HCT116 (cell line): Measurements from ENCODE around the gene GFPT2. TPM values are rescaled to one million over a fixed set of nuclear protein-coding genes. Genes with fewer than 3 reads are reported as not detected.

Source experiments
- ATAC-seq: fragments of 200-7000 bp; cut with Tn5 transposase; 2 replicates; pipeline ENCODE4 v1.9.1; 2020; ENCODE audit warnings: mild to moderate bottlenecking, moderate library complexity
- BruUV-seq: library from RNA; stranded (reverse); fragments of 400-500 nt; replicated peaks from 2 replicates; lab custom pipeline; 2021; lab: Mats Ljungman, UMichigan
- CTCF ChIA-PET: fragments of 300-600 bp; sonication (Branson Sonifier 250); formaldehyde crosslinking; loops from one replicate; lab custom pipeline; 2021; ENCODE audit warnings: antibody characterized with exemption; lab: Charles Lee
- POLR2A ChIA-PET: fragments of 300-600, 350-600 bp; sonication (Branson Sonifier 250); formaldehyde crosslinking; loops from one replicate; lab custom pipeline; 2021; ENCODE audit warnings: antibody characterized with exemption; lab: Charles Lee
- RAD21 ChIA-PET, 2 experiments: fragments of 300-600 bp; sonication (Branson Sonifier 250); formaldehyde crosslinking; loops; one replicate each; lab custom pipeline; 2023; ENCODE audit warnings: low total read pairs in 2 of 2; ENCODE audit not compliant: uncharacterized antibody in 2 of 2, unreplicated experiment in 2 of 2, low non-redundant PET in 1 of 2; lab: Charles Lee
- DNase-seq: peaks from one replicate; pipeline ENCODE4 v3.0.0-alpha.2; 2010; ENCODE audit warnings: low read depth, low spot score
- H2AFZ ChIP-seq: fragments of 200-600 bp; shearing (Covaris generic), sonication (generic); 2 replicates; pipeline ENCODE4 v1.6.1; 2017; ENCODE audit warnings: low read depth, mixed run types, mixed read lengths, antibody characterized with exemption, low read length; ENCODE audit not compliant: poor library complexity, severe bottlenecking
- H3K27ac ChIP-seq: 2 replicates; pipeline ENCODE4 v1.5.1; 2012; ENCODE audit warnings: low read depth, low read length
- H3K27me3 ChIP-seq: fragments of 200-600 bp; sonication (generic); 2 replicates; pipeline ENCODE4 v1.6.1; 2016; ENCODE audit warnings: mixed run types, low read length, mixed read lengths; ENCODE audit not compliant: insufficient read depth
- H3K36me3 ChIP-seq, 2 experiments: fragments of 200-500 bp in 1 of 2; fragments of 200-600 bp in 1 of 2; sonication (Bioruptor generic) in 1 of 2; sonication (generic) in 1 of 2; 2 replicates each; pipeline versions ENCODE4 v1.5.1 to v1.6.1; 2014 to 2016; ENCODE audit warnings: low read length in 2 of 2, inconsistent platforms in 1 of 2, mixed read lengths in 1 of 2, mixed run types in 1 of 2; ENCODE audit not compliant: insufficient read depth in 2 of 2, control insufficient read depth in 1 of 2
- H3K4me1 ChIP-seq, 2 experiments: fragments of 200-600 bp in 1 of 2; sonication (generic) in 1 of 2; 2 replicates each; pipeline versions ENCODE4 v1.5.1 to v1.6.1; 2012 to 2017; ENCODE audit warnings: low read length in 2 of 2, inconsistent platforms in 1 of 2, mild to moderate bottlenecking in 1 of 2, mixed read lengths in 1 of 2, mixed run types in 1 of 2, moderate library complexity in 1 of 2; ENCODE audit not compliant: insufficient read depth in 2 of 2, control insufficient read depth in 1 of 2
- H3K4me2 ChIP-seq: fragments of 200-600 bp; sonication (generic); 2 replicates; pipeline ENCODE4 v1.6.1; 2017; ENCODE audit warnings: mixed run types, low read length, mixed read lengths
- H3K4me3 ChIP-seq, 2 experiments: fragments of 200-600 bp in 1 of 2; sonication (generic) in 1 of 2; replicated peaks in 1 of 2; 2 replicates each; pipeline ENCODE4 v1.5.1; 2011 to 2016; ENCODE audit warnings: low read length in 2 of 2, control low read depth in 1 of 2, low read depth in 1 of 2, mild to moderate bottlenecking in 1 of 2, mixed read lengths in 1 of 2, mixed run types in 1 of 2
- H3K79me2 ChIP-seq: fragments of 200-600 bp; sonication (generic); 2 replicates; pipeline ENCODE4 v1.6.1; 2017; ENCODE audit warnings: mild to moderate bottlenecking, mixed run types, low read length, moderate library complexity, mixed read lengths; ENCODE audit not compliant: insufficient read depth
- H3K9ac ChIP-seq: fragments of 200-600 bp; sonication (generic); 2 replicates; pipeline ENCODE4 v1.6.1; 2016; ENCODE audit warnings: low read length, mixed read lengths
- H3K9me2 ChIP-seq: fragments of 200-600 bp; sonication (generic), shearing (Covaris generic); 2 replicates; pipeline ENCODE4 v1.6.1; 2017; ENCODE audit warnings: mixed run types, mild to moderate bottlenecking, moderate library complexity; ENCODE audit not compliant: insufficient read depth
- H3K9me3 ChIP-seq, 2 experiments: fragments of 200-500 bp in 1 of 2; fragments of 200-600 bp in 1 of 2; sonication (Bioruptor generic) in 1 of 2; sonication (generic) in 1 of 2; 2 replicates each; pipeline ENCODE4 v1.6.1; 2014 to 2017; ENCODE audit warnings: low read length in 2 of 2, mixed read lengths in 2 of 2, inconsistent platforms in 1 of 2, low read depth in 1 of 2, mild to moderate bottlenecking in 1 of 2, mixed run types in 1 of 2, moderate library complexity in 1 of 2; ENCODE audit not compliant: control insufficient read depth in 1 of 2, insufficient read depth in 1 of 2
- H4K20me1 ChIP-seq: fragments of 200-600 bp; sonication (generic), shearing (Covaris generic); 2 replicates; pipeline ENCODE4 v1.6.1; 2017; ENCODE audit warnings: mixed run types, mild to moderate bottlenecking, moderate library complexity; ENCODE audit not compliant: insufficient read depth
- CBX3 ChIP-seq: IDR thresholded peaks from 2 replicates; pipeline ENCODE4 v1.6.1; 2012; ENCODE audit warnings: low read depth
- EGR1 ChIP-seq: IDR thresholded peaks from 2 replicates; pipeline ENCODE4 v1.6.1; 2012; ENCODE audit warnings: low read depth
- ELF1 ChIP-seq: IDR thresholded peaks from 2 replicates; pipeline ENCODE4 v1.6.1; 2012; ENCODE audit warnings: low read depth, borderline replicate concordance
- FOSL1 ChIP-seq: IDR thresholded peaks from 2 replicates; pipeline ENCODE4 v1.6.1; 2012; ENCODE audit warnings: low read depth
- JUND ChIP-seq: IDR thresholded peaks from 2 replicates; pipeline ENCODE4 v1.6.1; 2012
- MAX ChIP-seq: IDR thresholded peaks from 2 replicates; pipeline ENCODE4 v1.6.1; 2012
- POLR2A ChIP-seq: IDR thresholded peaks from 2 replicates; pipeline ENCODE4 v1.7.0; 2011; ENCODE audit warnings: borderline replicate concordance; ENCODE audit not compliant: insufficient read depth, insufficient read length; ENCODE audit errors: extremely low read depth
- POLR2AphosphoS5 ChIP-seq: IDR thresholded peaks from 2 replicates; pipeline ENCODE4 v1.6.1; 2011; ENCODE audit warnings: mild to moderate bottlenecking, low read depth, low read length, moderate library complexity
- REST ChIP-seq: IDR thresholded peaks from 2 replicates; pipeline ENCODE4 v1.6.1; 2012; ENCODE audit warnings: low read depth
- SP1 ChIP-seq: IDR thresholded peaks from 2 replicates; pipeline ENCODE4 v1.6.1; 2012; ENCODE audit warnings: low read depth
- SRF ChIP-seq: IDR thresholded peaks from 2 replicates; pipeline ENCODE4 v1.6.1; 2012; ENCODE audit warnings: low read depth
- YY1 ChIP-seq: IDR thresholded peaks from 2 replicates; pipeline ENCODE4 v1.6.1; 2011; ENCODE audit warnings: low read length, low read depth, moderate library complexity, mild to moderate bottlenecking; ENCODE audit not compliant: insufficient replicate concordance; ENCODE audit errors: extremely low read depth
- ZBTB33 ChIP-seq: IDR thresholded peaks from 2 replicates; pipeline ENCODE4 v1.6.1; 2011; ENCODE audit warnings: mild to moderate bottlenecking, low read length, moderate library complexity; ENCODE audit not compliant: insufficient replicate concordance; ENCODE audit errors: extremely low read depth
- ZNF274 ChIP-seq: fragments of 200-500 bp; sonication (Bioruptor generic); IDR thresholded peaks from 2 replicates; pipeline ENCODE4 v1.6.1; 2014; ENCODE audit warnings: mild to moderate bottlenecking, low read depth, low read length, inconsistent platforms
- intact Hi-C: fragments of 100-400 bp; cut with micrococcal nuclease; formaldehyde crosslinking; loops from 2 replicates; pipeline ENCODE4 v1.10.0; 2022
- total RNA-seq: library from RNA; stranded (reverse); gene quantifications from one replicate; pipeline ENCODE4 v1.2.1, GENCODE V29; 2021; ENCODE audit not compliant: unreplicated experiment

GFPT2 gene
- total RNA-seq, 1 experiment from 2014 or later: 16.1 TPM

GRCh38 chr5:180334176-180334575 lies 19.0 kb downstream of the GFPT2 start (continued):
- TF ChIP-seq REST (no peak), ELF1 (no peak), POLR2AphosphoS5 (no peak), EGR1 (no peak), MAX (no peak), YY1 (no peak)

GRCh38 chr5:180333661-180334060 lies 19.5 kb downstream of the GFPT2 start:
- TF ChIP-seq CBX3 (peak; percentile 35; the same call in 1 of the 2 replicates), POLR2AphosphoS5 (no peak), SP1 (peak; percentile 70; the same call in 1 of the 2 replicates), MAX (0 out of 2 replicates have a peak, but pooled peaks have one; percentile 49), FOSL1 (peak; percentile 88), YY1 (no peak), JUND (peak; percentile 45; the same call in 1 of the 2 replicates), ZBTB33 (no peak), SRF (peak; percentile 83), POLR2A (no peak), ZNF274 (no peak)
- Histone ChIP-seq H3K9me3 (no peaks in the 10 kb centered on the region), H3K36me3 (peaks cover 0 to 2% of the 10 kb centered on the region in 2 experiments; a peak in 2 of 4 replicates), H3K4me2 (peak overlapping the region; percentile 60), H3K27ac (peak overlapping the region; percentile 47), H3K27me3 (no peaks in the 10 kb centered on the region), H4K20me1 (no peaks in the 10 kb centered on the region), H3K4me3 (peak overlapping the region in 1 of 2 experiments; percentile 18; a peak in 1 of 4 replicates), H3K9me2 (no peaks in the 10 kb centered on the region), H3K4me1 (peaks cover 45 to 54% of the 10 kb centered on the region in 2 experiments), H3K79me2 (no peaks in the 10 kb centered on the region), H3K9ac (peak overlapping the region; percentile 23; the same call in 1 of the 2 replicates), H2AFZ (no peak overlapping the region)
- DNase-seq: peak; percentile 41
- CTCF ChIA-PET: interaction anchor here (2.8 kb wide), 1 partner anchor 18 kb away, joined by 15 read pairs; no protein-coding TSS in a partner anchor
- POLR2A ChIA-PET: no interaction called here
- no TSS peak for BruUV-seq
- intact Hi-C loops: loop anchor here (5.0 kb wide), 1 partner anchor 131 kb away; no protein-coding TSS in a partner anchor
- peak; percentile 47 for ATAC-seq
- RAD21 ChIA-PET: no interaction called here
